Endometrial microvascular endothelial cells (primary cell): Measurements from ENCODE around the gene VLDLR. TPM values are rescaled to one million over a fixed set of nuclear protein-coding genes. Genes with fewer than 3 reads are reported as not detected.

Experiments used
- in situ Hi-C: cut with HindIII; loops from 2 replicates; pipeline ENCODE4 v1.10.0; 2017; ENCODE audit warnings: low sequenced_read_pairs, low pct_unique_long_range_greater_than_20kb; ENCODE audit errors: inconsistent ontology term
- total RNA-seq: library from RNA; depleted of rRNA; stranded (reverse); fragments of >200 nt; gene quantifications from one replicate; pipeline ENCODE4 v1.2.3, GENCODE V29; 2015; ENCODE audit errors: inconsistent ontology term

Gene VLDLR
- total RNA-seq, 1 donor from 2014 or later: 1.3 TPM

DNA sequence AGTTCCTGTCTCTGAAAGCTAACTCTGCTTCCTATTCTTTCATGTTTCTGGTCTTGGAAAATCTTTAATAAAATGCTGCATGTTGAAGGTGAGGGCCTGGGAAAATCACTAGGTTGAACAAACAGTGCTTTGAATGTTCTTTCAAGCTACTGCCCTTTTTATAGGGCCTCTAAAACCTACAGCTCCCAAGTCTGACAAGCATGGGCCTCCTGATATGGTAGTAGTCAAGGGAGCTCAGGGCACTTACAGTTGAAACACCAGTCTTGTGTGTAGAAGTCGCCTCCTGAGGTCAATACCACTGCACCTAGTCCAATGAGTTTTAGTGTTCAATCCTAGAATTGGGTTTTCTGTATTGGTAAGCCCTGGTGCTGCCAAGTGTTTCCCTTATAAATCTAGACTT, 20.5 kb downstream of the VLDLR start:
- in situ Hi-C loops: no loop called here

DNA sequence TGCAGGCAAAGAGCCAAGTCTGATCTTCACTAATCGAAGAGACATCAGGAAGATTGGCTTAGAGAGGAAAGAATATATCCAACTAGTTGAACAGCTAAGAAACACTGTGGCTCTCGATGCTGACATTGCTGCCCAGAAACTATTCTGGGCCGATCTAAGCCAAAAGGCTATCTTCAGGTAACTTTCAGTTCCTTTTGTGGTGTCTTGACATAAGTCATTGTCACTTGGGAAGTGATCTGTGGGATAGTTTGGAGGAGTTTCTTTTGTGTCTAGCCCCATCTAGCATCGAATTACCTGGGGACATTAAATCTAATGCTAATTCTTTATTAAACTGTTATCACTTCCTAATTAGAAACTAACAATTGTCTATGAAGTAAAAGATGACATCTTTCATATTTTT, 24.0 kb downstream of the VLDLR start:
- in situ Hi-C loops: no loop called here

GRCh38 chr9:2655411-2655901, 33.9 kb downstream of the VLDLR start:
- in situ Hi-C loops: no loop called here

- in situ Hi-C loops: no loop called here
Measured at GRCh38 chr9:2657427-2657826, 35.8 kb downstream of the VLDLR start.

DNA sequence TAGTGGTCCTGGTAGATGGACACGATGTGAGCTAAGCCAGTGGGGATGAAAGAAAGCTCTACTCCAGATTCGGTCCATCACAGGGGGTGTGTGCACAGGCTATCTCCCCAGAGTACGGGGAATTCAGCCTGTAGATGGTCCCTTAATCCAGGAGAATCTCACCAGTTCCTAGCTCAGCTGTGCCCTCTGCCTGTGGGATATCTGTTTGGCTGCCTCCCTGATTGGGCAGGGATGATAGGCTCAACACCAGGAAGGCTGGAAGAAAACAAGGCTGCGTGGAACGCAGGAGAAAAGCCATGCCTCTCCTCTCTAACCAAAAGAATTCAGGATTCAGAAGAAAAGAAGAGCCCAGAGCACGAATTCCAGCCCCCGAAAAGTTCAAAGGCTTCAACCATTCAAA, 40.9 kb downstream of the VLDLR start:
- in situ Hi-C loops: no loop called here

GRCh38 chr9:2663461-2664173, 42.0 kb downstream of the VLDLR start:
- in situ Hi-C loops: no loop called here

DNA sequence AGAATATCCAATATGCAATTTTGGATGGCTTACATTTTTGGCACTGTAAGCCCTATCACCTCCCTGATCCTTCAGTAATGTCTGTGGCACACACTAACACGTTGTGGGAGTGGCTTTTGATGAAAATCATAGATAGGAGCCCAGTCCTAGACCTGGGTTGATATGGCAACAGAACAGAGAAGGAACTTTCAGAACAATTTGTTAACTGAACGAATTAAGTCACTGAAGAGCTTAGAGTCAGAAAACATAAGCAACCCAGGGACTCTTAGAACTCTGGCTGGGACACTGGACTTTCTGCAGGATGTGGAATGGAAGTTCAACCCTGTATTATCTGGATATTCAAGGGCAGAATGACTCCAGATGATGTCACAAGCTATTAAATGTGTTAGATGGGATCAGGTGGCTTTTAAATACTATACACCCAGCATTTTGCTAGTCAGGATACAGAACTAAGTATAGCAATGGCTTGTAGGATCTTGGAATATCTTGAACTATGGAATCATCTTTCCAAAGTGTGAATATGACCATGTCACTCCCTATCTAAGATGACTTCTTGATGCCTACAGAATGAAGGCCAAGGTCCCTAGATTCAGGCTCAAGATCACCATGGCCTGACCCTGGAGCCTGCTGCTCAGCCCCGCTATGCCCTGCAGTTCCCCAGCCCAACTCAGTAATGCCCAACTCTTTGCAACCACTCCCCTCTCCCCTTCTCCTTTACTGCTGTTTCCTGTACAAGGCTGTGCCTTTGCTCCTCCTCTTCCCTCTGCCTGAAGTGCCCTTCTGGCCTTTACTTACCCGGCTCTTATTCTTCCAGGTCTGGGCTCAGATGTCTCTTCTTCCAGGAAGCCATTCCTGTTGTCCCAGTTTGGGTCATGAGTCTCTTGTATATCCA, 42.8 kb downstream of the VLDLR start:
- in situ Hi-C loops: no loop called here

DNA sequence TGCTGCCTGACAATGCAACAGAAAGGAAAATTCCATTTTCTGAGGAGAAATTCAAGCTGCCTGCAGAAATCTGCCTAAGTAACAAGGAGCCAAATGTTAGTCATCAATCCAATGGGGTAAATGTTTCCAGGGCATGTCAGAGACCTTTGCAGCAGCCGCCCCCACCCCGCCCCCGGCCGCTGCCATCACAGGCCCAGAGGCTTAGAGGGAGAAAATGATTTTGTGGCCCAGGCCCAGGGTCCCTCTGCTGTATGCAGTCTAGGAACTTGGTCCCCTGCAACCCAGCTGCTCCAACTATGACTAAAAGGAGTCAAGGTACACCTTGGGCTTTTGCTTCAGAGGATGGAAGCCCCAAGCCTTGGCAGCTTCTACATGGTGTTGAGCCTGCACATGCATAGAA, 45.0 kb downstream of the VLDLR start:
- in situ Hi-C loops: no loop called here

- in situ Hi-C loops: no loop called here
Measured at GRCh38 chr9:2673161-2673560, 51.6 kb downstream of the VLDLR start.

GRCh38 chr9:2674141-2674824, 52.7 kb downstream of the VLDLR start:
- in situ Hi-C loops: no loop called here

- in situ Hi-C loops: no loop called here
Measured at GRCh38 chr9:2675834-2676233, 54.2 kb downstream of the VLDLR start.

- in situ Hi-C loops: no loop called here
Measured at GRCh38 chr9:2676466-2676865, 54.9 kb downstream of the VLDLR start.

DNA sequence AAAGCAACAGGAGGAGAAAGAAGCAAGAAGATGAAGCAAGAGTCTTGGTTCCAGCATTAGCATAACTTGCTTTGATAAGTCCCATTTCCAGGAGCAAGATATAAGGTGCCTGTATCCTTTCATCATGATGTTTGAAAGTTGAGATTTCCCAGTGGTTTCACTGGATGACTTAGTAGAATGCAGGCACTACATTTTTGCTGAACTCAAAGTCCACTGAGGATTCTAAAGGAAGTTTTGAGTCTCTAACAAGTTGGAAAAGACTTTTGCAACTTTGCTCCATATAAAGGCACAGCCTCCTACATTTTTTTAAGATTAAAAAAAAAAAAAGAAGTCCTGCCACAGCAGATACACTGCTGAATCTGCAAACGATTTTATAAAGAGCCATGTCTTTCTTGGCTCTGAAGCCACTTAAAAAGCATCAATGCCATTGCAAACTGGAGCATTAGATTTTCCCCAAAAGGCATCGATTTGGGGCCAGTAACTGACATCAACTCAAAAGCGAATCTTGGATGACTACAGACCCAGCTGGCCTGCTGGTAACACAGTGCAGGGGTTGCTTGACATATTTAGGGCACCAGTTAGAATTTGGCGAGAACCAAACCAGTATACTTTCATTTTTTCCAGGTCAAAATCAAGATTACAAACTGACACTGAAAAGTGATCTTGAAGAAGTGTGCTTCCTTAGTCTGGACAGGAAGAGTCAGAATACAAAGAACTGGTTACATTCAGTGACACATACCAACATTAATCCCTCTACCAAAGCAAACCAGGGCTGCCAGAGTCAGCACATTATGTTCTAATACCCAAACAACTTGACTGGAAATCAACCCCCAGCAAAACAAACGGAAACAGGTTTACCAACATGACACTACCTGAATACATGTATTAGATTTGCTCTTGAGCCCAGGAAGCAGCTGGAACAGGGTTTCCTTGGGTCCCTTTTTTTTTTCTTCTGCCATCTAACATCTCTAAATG, 56.6 kb downstream of the VLDLR start:
- in situ Hi-C loops: no loop called here

DNA sequence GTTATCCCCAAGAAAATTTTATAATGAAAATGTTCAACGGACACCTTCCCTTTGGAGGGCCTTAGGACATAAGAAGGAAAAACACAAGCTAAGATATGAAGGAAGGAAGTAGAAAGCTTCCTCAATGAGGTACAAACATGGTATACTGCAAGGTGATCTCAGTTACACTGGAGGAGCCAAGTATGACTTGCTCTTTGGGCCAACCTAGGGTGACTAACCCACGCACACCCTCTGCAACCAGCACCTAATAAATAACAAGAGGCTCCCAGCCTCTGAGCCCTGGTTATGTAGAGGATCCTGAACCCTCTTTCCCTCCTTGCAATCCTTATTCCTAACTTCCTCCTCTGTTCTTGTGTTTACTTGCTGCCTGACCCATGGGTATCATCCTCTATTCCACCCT, 57.4 kb downstream of the VLDLR start:
- in situ Hi-C loops: no loop called here

DNA sequence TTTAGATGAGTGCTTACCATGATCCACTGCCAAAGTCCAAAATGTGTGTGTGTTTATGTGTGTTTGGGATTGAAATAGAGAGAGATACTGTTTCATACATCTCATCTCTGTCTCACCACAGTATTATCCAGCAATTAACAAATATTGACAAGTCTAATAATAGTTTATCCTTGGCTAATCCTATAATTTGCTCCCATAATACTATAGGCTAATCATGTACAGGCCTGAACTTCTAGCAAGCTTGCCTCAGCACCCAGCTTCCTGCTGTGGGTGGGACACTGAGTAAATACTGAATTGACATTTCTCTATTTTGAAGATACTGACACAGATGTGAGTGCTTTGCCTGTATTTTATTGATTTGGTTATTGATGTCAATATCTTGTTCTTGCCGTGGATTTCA, 60.4 kb downstream of the VLDLR start:
- in situ Hi-C loops: no loop called here

DNA sequence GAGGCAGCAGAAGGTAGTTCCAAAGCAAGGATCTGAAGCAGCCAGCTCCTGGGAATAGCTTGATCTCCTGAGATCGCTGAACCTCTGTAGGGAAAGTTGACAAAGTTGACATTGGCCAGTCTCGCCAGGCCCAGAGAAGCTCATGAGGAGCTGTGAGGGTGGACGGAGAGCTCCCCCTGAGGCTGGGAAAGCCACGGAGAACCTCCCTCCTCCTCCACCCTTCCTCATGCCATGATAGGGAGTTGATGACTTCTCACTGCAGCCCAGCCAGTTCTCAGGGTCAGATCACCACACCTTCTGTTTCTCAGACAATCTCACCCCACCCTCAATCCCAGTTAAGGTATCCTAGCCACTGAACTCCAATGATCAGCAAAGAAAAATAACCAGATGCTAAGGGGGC, 65.3 kb downstream of the VLDLR start:
- in situ Hi-C loops: no loop called here

DNA sequence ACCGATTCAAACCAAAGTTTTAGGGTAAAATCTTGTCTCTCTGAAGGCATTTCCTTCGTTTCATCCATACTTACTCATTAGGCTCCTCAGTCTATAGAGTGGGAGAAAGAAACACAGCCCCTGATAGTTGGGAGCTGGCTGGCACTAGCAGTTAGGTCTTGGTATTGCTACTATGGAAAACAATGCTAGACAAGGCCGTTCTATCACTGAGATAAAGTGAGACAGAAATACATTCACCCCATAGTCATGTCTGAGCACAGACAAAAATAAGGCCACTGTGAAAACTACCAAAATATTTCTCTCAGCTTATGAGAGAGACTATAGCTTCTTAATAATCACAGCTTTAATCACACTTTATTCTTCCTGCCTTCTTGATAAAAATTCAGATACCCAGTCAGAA, 67.0 kb downstream of the VLDLR start:
- in situ Hi-C loops: no loop called here

DNA sequence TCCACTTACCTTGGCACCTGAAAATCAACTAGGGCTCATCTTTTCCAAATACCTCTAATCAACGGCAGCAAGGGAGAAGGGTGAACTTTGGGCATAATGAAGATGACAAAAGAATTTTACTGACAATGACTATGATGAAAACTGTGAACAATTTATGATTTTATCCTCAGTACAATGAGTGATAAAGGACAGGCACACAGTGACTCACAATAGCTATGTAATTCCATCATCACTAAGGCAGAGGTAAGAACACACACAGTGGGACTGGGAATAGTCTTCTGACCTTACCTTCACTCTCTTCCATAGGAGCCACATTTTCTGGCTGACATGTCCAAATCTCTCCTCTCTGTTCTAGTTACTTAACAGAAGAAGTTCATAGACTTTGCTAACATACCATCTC, 69.6 kb downstream of the VLDLR start:
- in situ Hi-C loops: no loop called here

DNA sequence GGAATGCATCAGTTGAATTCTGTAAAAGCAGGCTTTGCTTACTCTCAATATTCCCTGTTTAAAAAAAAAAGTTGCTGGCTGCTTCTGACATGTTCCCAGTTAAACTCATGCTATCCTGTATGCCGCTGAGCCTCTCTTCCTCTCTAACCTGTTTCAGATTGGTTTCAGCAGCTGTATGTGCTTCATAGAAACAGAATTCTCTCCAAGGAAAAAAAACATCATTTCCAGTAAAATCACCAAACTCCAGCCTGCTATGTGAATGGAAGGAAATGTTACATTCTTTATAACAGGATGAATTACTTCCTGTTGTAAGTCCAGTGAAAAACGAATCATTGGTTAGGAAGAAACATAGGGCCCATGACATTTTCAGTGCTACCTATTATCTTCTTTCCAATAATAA, 70.0 kb downstream of the VLDLR start:
- in situ Hi-C loops: no loop called here
